ENCODE measurements around the gene CHST2.

CHST2 gene

DNA sequence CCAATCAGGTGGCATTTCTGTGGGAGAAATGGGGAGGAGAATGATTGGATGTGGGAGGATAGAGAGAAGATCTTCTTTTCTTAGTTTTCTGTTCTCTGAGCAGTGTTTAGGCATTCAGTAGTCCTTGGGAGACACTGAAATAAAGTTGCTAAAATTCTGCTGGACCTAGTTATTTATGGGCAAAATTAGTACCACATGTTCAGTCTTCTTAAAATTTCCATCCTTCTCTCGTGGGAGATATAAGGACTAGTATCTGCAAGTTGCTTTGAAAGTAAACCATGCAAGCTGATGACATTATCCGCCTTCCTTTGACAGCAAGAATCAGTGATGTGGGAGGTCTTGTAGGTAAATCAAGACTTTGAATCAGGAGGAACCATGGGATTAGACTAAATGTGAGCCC, 19.9 kb upstream of the CHST2 start:
- no peak for DNase-seq

DNA sequence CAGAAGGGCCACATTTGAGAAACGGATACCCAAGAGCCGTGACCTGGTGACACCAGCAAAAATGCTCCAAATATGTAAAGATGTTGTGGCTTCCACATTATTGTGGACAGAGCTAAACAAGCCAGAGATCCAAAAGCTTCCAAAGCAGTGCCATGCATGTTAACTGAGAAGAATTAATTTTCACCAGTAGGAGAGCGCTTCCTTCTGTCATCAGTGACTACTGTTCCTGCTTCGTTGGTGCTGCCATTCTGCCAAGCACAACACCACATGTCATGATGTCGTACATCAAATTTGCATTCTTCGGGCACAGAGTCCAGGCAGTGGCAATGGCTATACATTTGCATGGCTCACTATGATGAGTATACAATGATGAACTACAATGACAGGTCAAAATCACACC, 19.1 kb upstream of the CHST2 start:
- DNase-seq, result no peak

DNA sequence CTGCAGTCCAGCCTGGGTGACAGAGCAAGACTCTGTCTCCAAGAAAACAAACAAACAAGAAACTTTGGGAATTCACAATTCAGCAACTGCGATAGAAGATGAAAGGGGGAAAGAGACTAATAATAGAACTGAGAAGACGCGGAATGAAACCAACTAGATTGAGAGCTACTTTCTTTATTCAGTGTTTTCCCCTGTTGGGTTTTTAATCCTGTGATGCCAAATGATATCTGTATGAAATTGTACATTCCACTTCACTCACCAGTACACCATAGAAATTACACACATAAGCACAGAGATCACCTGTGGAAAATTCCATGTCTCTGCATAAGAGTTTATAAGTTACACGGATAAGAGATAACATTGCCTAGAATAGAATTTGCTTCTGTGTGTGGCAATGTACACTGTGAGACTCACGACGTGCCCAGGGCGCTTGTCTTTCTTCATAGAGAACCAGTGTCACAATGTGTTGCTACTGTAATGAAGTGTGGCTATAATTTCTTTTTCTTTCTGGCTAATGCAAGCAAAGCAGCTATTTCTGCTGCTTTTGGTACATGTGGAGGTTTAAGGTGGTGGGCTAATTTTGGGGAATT, 17.7 kb upstream of the CHST2 start:
- DNase-seq, result no peak

DNA sequence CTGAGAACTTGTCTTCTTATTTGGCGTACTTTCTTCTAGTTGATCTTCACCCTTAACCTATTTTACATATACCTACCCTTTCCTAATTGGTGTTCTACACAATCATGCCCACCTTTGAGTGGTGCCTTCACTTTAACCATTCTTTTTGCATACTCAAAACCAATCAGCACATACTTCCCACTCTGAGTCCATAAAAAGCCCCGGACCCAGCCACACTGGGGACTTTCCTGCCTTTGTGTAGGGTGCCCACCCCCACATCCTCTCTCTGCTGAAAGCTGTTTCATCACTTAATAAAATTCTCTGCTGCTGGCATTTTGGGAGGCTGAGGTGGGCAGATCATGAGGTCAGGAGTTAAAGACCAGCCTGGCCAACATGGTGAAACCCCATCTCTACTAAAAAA, 15.9 kb upstream of the CHST2 start:
- no peak for DNase-seq

DNA sequence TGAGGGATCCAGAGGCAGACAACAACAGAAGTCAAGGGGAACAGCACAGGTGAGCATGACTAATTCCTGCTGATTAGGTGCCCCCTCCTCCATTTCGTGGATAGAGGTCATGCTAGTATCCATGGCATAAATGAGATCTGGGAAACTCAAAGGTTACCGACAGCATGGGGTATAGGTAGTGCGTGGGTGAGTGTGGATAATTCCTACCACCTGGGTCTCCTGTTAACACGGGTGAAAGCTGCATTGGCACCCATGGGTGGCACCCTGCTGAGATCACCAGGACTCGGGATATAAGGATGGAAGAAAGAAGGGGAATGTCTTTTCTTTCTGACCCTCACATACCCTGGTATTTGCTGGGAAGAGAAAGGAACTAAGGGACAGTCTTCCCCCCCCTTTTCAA, 14.4 kb upstream of the CHST2 start:
- no peak for DNase-seq

DNA sequence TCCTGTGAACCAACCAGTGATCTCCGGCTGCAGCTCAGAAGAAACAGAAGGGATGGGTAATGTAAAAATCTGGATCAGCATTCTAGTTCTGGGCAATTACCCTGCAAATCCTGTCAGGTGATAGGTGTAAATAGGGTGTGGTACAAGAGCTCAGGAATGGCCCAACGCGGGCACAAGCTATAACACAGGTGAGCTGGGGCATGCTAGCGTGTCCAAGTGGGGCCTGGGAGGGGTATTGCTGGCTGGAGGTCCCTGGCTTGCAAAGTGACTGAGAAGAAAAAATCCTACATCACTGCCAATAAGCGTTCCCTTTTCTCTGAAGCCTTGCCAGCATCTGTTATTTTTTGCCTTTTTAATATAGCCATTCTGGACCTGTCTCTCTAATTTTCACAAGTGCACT, 9.7 kb upstream of the CHST2 start:
- no peak for DNase-seq

DNA sequence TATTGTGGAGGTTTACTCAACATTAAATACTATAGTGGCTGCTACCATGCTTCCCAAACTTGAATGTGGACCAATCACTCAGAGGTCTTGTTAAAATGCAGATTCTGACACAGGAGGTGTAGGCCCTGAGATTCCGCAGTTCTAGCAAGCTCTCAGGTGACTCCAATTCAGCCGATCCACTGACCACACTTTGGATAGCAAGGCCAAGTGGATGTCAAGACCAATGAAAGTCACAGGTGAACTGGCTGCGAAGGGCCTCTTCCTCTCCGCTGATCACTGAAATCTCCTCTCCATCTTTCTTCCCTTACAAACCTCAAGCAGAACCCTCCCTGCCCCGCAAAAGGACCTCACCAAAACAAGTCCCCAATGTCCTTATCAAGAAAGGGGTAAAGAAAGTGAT, 9.2 kb upstream of the CHST2 start:
- DNase-seq, result no peak

DNA sequence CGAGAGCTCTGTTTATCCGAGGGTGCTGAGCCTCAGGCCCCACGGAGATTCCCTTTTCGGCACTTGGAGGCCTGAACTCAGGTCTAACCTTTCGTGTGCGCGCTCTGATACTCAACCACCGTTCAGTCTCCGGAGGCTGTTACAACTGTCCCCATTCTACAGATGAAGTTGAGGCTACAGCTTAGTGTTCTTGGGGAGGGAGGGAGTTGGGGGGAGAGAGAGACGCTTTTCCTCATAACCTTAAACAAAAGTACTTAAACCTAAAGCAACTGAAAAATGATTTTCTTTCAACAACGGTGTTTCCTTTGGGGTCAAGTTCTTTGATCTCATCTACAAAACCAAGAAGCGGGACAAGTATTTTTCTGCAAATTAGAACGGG, 952 bp upstream of the CHST2 start:
- DNase-seq, result no peak

DNA sequence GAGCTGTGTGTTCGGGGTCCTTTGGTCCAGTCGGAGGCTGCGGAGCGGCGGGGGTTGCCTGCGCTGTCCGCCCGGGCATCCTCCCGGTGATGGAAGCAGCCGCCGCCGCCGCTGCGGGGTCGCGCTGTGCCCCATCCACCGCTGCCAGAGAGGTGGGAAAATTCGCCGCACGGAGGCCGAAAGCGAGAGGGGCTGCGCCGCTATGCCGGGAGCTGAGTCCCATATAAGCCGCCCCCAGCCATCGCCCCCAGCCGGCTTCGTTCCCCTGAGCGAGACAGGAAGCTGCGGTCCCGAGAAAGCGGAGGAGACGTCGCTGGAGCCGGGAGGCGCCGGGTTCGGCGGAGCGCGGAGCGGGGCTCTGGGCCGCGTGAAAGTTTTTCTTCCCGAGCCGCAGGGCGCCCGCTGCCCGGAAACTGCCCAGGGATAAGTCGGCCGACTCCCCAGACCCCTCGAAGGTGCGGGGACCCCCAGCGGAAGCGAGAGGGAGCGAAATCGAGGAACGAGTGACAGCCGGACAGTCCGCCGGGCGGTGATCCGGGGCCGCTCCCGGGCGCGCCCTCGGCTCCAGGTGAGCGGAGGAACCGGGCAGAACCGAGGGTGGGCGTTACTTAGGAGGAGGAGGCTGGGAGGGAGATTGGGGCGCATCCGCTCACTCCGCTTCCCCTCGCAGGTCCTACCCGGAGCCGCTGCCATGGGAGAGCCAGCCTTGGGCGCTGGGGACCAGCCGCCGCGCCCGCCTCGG, 574 bp downstream of the CHST2 start:
- DNase-seq, result no peak

DNA sequence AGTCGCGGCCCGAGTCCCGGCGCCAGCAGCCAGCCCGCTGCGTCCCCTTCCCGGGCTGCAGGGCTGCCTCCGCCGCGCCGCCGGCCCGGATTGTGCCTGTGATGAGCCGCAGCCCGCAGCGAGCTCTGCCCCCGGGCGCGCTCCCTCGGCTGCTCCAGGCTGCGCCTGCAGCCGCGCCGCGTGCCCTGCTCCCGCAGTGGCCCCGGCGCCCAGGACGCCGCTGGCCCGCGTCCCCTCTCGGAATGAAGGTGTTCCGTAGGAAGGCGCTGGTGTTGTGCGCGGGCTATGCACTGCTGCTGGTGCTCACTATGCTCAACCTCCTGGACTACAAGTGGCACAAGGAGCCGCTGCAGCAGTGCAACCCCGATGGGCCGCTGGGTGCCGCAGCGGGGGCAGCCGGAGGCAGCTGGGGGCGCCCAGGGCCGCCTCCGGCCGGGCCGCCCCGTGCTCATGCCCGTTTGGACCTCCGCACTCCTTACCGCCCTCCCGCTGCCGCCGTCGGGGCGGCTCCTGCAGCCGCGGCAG, 1.2 kb downstream of the CHST2 start:
- DNase-seq, result no peak

DNA sequence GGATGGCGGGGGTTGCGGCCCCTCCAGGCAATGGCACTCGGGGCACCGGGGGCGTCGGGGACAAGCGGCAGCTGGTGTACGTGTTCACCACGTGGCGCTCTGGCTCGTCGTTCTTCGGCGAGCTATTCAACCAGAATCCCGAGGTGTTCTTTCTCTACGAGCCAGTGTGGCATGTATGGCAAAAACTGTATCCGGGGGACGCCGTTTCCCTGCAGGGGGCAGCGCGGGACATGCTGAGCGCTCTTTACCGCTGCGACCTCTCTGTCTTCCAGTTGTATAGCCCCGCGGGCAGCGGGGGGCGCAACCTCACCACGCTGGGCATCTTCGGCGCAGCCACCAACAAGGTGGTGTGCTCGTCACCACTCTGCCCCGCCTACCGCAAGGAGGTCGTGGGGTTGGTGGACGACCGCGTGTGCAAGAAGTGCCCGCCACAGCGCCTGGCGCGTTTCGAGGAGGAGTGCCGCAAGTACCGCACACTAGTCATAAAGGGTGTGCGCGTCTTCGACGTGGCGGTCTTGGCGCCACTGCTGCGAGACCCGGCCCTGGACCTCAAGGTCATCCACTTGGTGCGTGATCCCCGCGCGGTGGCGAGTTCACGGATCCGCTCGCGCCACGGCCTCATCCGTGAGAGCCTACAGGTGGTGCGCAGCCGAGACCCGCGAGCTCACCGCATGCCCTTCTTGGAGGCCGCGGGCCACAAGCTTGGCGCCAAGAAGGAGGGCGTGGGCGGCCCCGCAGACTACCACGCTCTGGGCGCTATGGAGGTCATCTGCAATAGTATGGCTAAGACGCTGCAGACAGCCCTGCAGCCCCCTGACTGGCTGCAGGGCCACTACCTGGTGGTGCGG, 1.9 kb downstream of the CHST2 start:
- DNase-seq, result no peak

DNA sequence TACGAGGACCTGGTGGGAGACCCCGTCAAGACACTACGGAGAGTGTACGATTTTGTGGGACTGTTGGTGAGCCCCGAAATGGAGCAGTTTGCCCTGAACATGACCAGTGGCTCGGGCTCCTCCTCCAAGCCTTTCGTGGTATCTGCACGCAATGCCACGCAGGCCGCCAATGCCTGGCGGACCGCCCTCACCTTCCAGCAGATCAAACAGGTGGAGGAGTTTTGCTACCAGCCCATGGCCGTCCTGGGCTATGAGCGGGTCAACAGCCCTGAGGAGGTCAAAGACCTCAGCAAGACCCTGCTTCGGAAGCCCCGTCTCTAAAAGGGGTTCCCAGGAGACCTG, 2.5 kb downstream of the CHST2 start:
- DNase-seq, result no peak

DNA sequence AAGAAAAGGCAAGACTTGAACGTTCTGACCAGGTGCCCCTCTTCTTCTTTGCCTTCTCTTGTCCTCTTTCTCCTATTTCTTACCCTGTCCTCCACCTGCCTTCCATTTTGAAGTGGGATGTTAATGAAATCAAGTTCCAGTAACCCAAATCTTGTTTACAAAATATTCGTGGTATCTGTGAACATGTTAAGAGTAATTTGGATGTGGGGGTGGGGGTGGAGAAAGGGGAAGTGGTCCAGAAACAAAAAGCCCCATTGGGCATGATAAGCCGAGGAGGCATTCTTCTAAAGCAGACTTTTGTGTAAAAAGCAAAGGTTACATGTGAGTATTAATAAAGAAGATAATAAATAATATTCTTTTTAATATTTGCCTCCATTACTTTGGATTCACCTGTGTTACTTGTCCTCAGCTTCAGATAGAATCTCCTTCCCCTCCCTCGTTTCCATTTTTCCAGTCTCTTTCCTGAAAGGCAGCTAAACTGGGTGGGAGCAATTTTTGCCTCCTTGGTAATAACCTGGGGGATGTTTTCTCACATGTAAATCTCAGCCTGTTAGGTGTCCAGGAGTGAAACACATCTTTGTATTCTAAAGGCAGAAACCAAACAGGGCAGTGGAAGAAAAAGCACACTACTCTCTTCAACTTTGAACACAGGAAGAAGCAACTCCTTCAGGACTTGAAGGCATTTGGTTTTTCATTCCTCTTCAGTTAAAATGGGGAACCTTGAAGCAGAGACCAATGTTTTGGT, 3.2 kb downstream of the CHST2 start:
- DNase-seq, result no peak

DNA sequence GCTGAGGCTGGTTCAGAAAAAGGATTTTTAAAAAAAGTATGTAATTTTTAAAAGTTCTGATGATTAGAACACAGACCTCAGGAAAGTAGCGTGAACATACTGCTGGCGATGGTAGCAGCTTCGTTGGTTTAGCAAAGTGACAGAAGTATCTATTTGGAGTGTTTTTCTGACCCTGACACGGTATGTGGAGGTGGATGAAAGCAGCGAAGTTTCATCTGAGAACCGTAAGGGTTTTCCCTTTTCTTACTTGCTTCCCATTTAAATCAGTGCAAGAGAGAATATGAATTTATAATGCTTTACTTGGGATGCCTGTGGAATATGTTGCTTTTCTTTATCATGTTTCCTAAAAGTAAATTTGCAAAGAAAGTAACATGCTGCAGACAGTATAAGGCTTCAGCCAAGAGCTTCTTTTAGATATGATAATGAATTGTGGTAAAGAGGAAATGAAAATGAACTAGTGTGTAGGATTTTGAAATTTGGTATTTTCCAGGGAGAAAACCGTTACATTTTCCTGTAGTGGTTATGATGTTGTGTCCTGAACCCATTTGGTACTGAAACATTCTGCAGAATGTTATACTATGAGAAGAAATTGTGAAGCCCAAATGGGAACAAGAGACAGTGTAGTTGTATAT, 3.9 kb downstream of the CHST2 start:
- no peak for DNase-seq

DNA sequence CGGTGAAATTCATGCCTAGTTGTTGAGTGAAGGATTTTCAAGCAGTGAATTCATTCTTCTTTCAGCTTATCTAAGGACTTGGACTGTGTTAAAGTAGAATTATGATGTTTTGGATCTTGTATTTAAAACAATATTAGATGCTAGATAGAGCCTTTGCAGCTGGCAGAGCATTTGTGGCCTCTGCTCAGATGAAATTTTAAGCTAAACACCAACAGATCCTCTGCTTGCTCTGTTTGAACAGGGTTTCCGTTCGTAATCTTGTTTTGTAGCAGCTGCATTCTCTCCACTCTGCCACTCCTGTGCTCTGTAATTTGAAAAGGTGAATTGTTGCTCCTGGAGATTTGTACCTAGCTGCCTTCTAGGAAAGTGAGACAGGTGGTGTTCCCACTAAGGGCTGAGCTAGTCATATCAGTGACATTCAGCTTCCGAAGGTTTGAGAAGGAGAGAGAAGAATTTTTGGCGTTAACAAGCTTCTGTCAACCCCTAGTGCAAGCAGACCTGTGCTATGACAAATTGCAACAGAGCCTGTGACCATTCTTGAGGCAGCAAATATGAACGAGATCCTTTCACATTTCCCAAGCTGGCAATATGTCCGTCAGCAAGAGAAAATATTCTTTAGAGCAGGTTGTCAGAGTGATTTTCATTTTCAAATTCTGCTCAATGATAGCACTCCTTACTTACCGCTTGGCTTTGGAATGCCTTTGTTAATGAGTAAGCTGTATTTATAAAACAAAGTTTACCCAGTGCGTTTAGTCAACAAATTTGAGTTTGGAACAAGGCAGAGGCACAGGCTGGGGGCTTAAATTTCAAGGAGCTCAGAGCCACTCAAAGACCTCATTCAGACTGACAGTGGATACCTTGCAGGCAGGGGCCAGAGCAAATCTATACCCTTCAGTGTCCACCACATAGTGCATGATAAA, 5.3 kb downstream of the CHST2 start:
- no peak for DNase-seq

DNA sequence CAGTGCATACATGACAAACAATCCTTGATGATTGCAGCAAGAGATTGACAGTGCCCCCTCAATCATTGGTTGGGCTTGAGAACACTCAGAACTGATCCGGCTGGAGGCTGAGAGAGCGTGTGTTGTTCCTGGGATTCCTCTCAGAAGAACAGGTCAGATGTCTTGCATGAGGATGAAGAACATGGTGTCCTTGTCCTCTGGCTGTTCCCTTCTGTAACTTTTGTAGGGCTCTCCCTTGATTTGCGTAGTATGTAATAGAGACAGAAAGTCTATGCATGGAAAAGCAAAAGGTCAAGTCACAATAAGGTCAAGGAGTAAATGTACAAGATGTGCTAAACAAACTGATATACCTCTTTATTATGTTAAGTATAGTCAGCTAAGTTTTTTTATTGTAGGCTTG, 8.2 kb downstream of the CHST2 start:
- no peak for DNase-seq

DNA sequence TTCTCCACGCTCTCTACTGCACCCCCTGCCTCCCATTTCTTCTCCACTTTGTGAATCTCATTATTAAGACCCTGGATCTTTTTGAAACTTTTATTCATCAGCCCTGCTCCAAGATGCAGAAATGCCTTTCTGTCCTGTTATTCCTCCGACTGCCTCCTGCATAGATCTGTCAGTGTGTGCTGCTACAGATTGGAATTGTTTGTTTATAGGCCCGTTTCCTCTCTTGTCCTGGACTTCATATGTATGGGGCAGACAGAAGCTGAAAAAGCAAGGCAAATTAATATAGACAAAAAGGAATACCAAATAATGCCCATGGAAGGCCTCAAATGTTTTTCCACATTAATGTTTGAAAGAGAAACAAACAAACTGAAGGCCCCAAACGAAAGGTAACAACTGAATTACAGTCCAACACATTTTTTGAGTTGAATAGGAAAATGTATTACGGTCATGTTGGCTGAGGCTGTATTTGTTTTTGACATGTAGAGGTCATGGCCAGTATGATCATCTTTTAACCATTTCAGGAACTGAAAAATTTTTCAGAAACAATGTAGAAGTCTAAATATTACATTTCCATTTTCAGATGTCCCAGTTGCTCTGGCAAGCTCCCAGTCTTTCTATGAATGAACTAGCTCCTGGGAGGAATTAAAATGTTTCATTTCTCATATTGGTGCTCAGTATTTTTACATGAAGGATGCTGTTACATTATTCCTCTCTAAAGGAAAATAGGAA, 8.8 kb downstream of the CHST2 start:
- no peak for DNase-seq

DNA sequence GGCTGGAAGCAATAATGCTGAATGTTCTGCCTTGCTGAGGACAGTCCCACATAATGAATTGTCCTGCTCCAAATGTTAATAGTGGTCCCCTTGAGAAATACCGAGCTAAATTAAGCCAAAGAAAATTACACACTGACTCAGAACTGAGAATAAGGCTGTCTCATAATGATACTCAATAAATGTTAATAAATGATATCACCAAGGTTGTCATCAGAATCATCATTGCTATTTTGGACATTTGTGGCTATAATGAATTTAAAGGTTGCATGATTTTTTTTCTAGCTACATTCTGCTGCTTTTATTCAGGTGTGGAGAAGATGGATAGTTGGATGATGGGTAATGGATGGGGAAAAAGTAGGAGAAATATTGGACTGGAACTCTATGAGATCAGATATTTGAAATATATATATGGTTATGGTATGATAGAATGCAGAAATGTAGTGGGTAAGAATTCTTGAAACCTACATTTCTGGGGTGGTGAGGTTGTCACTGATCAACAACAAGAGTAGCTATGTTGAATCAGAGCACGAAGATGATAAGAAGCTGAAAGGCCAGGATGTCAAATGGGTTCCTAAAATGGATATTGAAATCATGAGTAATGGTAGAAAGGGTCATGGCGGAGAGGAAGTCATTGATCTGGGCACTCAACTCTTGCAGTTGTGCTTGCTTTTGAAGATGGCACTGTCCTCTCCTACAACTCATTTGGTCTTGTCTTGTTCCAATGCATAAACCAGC, 12.8 kb downstream of the CHST2 start:
- no peak for DNase-seq

DNA sequence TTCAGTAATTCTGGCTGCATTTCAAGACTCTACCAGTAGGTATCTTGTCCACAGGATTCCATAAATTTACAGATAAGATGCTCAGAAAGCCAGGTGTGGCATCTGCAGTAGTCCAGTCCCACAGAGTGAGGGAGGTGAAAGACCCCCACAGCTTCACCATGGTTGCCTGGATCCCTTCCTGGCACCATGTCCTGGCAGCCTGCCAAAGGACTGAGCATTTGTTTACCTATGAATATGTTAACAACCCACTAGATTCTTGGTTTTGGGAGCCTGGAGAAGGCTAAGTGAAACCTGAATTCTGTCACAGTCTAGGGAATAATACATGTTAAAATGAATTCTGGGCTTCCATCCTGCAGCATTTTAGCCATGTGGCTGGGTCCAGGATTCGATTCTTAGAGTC, 14.9 kb downstream of the CHST2 start:
- DNase-seq, result peak; percentile 55

DNA sequence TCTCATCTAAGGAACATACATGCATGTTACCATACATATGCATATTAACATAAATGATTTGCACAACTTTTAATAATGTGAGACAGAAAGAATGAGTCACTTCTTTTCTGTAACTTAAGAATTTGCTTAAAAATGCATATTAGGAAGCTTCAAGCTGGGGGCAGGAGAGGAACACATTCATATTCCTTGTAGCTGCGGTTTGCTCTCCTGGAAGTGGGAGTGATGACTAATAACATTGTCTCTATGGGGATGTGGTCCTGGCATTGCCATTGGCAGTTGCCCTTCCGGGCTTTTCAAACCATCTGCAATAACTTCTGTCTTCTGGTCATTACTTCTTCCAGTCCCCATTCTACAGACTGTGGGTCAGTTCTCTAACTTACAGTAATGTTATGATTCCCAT, 15.6 kb downstream of the CHST2 start:
- DNase-seq, result no peak
